ENCODE measurements around the gene PROK2. TPM values are rescaled to one million over a fixed set of nuclear protein-coding genes. Genes with fewer than 3 reads are reported as not detected.
A peak's percentile ranks its signal among the peaks of the same experiment; 100 is the strongest.

PROK2 gene
- total RNA-seq, 1 donor from 2014 or later = not detected

- H2AFZ ChIP-seq (ENCODE audit: low read depth, low read length) = peak overlapping the region; percentile 26
- H3K4me1 ChIP-seq (ENCODE audit: insufficient read depth, low read length) = peaks cover 3% of the 10 kb centered on the region
- H3K4me1 Mint-ChIP-seq (ENCODE audit: low read depth, unreplicated experiment) = no peaks in the 10 kb centered on the region
- no peak overlapping the region for H3K27ac ChIP-seq (ENCODE audit: low read depth, low read length)
- peak overlapping the region; percentile 71 for H3K4me3 Mint-ChIP-seq (ENCODE audit: unreplicated experiment)
- H3K4me3 ChIP-seq (ENCODE audit: insufficient read depth, low read depth, low read length) = peak overlapping the region; percentile 33
- no peaks in the 10 kb centered on the region for H3K36me3 ChIP-seq (ENCODE audit: insufficient read depth, low read length)
- H3K9ac ChIP-seq (ENCODE audit: low read length) = no peak overlapping the region
- peak overlapping the region; percentile 82 for H3K4me2 ChIP-seq (ENCODE audit: low read length)
- H3K27ac Mint-ChIP-seq (ENCODE audit: unreplicated experiment) = no peak overlapping the region
- H3K27me3 Mint-ChIP-seq (ENCODE audit: low read depth, unreplicated experiment) = peaks cover 70% of the 10 kb centered on the region
- DNase-seq (ENCODE audit: low read depth) = no peak
- H3K79me2 ChIP-seq (ENCODE audit: insufficient read depth, low read length) = no peaks in the 10 kb centered on the region
- TF ChIP-seq EZH2 (IDR thresholded peaks at IDR 0.05; ENCODE audit: insufficient read depth, low read length) (peak; percentile 59), CTCF (IDR thresholded peaks at IDR 0.05; ENCODE audit: insufficient read depth, low read depth, low read length) (no peak)
- peaks cover 5% of the 10 kb centered on the region for H3K9me3 Mint-ChIP-seq (ENCODE audit: unreplicated experiment)
- no peaks in the 10 kb centered on the region for H3K9me3 ChIP-seq (ENCODE audit: insufficient read depth, low read depth, low read length)
- no peaks in the 10 kb centered on the region for H4K20me1 ChIP-seq (ENCODE audit: insufficient read depth, low read length)
- no peak for FAIRE-seq
- no peaks in the 10 kb centered on the region for H3K36me3 Mint-ChIP-seq (ENCODE audit: low read depth, unreplicated experiment)
- peaks cover 65% of the 10 kb centered on the region for H3K27me3 ChIP-seq (ENCODE audit: insufficient read depth, low read length)
These were observed 30.2 kb downstream of the PROK2 start for GRCh38 chr3:71754610-71755253.

GRCh38 chr3:71753701-71754609, 31.0 kb downstream of the PROK2 start, which contains the start of gene GPR27:
Gene GPR27, plus strand, starts transcription at chr3:71753855. Its CDS starts 195 bp downstream, at chr3:71754050.
- H3K27me3 ChIP-seq (ENCODE audit: insufficient read depth, low read length) = peaks cover 68% of the 10 kb centered on the region
- H3K9me3 ChIP-seq (ENCODE audit: insufficient read depth, low read depth, low read length) = no peaks in the 10 kb centered on the region
- Mint-ChIP-seq H3K27ac (ENCODE audit: unreplicated experiment) (no peak within 1 kb of the TSS), H3K4me1 (ENCODE audit: low read depth, unreplicated experiment) (no peaks in the 10 kb centered on the region), H3K27me3 (ENCODE audit: low read depth, unreplicated experiment) (peaks cover 66% of the 10 kb centered on the region), H3K9me3 (ENCODE audit: unreplicated experiment) (peaks cover 5% of the 10 kb centered on the region), H3K4me3 (ENCODE audit: unreplicated experiment) (peak within 1 kb of the TSS; percentile 79), H3K36me3 (ENCODE audit: low read depth, unreplicated experiment) (no peaks in the 10 kb centered on the region)
- no peak within 1 kb of the TSS for H3K9ac ChIP-seq (ENCODE audit: low read length)
- DNase-seq (ENCODE audit: low read depth) (peak; percentile 34), FAIRE-seq (no peak)
- peak; percentile 24 for TF ChIP-seq EZH2 (IDR thresholded peaks at IDR 0.05; ENCODE audit: insufficient read depth, low read length)
- no peak for TF ChIP-seq CTCF (IDR thresholded peaks at IDR 0.05; ENCODE audit: insufficient read depth, low read depth, low read length)
- no peaks in the 10 kb centered on the region for H3K36me3 ChIP-seq (ENCODE audit: insufficient read depth, low read length)
- peaks cover 3% of the 10 kb centered on the region for H3K4me1 ChIP-seq (ENCODE audit: insufficient read depth, low read length)
- H2AFZ ChIP-seq (ENCODE audit: low read depth, low read length) = peak within 1 kb of the TSS; percentile 85
- H3K79me2 ChIP-seq (ENCODE audit: insufficient read depth, low read length) = no peaks in the 10 kb centered on the region
- H3K27ac ChIP-seq (ENCODE audit: low read depth, low read length) = no peak within 1 kb of the TSS
- H3K4me2 ChIP-seq (ENCODE audit: low read length) = peak within 1 kb of the TSS; percentile 82
- peak within 1 kb of the TSS; percentile 33 for H3K4me3 ChIP-seq (ENCODE audit: insufficient read depth, low read depth, low read length)
- no peaks in the 10 kb centered on the region for H4K20me1 ChIP-seq (ENCODE audit: insufficient read depth, low read length)

Data from astrocyte (in vitro differentiated cells and primary cell).